Tibial nerve (tissue), 4 donors: Measurements from ENCODE around the gene LRRC26. TPM values are rescaled to one million over a fixed set of nuclear protein-coding genes. Genes with fewer than 3 reads are reported as not detected.
A peak's percentile ranks its signal among the peaks of the same experiment; 100 is the strongest.

ENCODE experiments used
- DNase-seq, 2 donors: peaks; one replicate each; pipeline ENCODE4 v3.0.0-alpha.2; 2019; ENCODE audit warnings: low spot score in 2 of 2
- H3K27ac ChIP-seq, 4 donors: fragments of 200-600 bp; sonication (generic) in 3 of 4; one replicate each; pipeline ENCODE4 v1.5.1; 2017 to 2019; ENCODE audit warnings: mild to moderate bottlenecking in 1 of 4
- H3K27me3 ChIP-seq, 2 donors: fragments of 200-600 bp; sonication (generic) in 1 of 2; one replicate each; pipeline versions ENCODE4 v1.5.1 to v1.6.0; 2017 to 2019
- H3K36me3 ChIP-seq, 3 donors: fragments of 200-600 bp; sonication (generic); one replicate each; pipeline ENCODE4 v1.5.1; 2018 to 2019
- H3K4me1 ChIP-seq, 4 donors: fragments of 200-600 bp; sonication (generic) in 3 of 4; one replicate each; pipeline ENCODE4 v1.5.1; 2017 to 2019
- H3K4me3 ChIP-seq, 4 donors: fragments of 200-600 bp; sonication (generic) in 3 of 4; one replicate each; pipeline ENCODE4 v1.5.1; 2017 to 2019; ENCODE audit warnings: mild to moderate bottlenecking in 1 of 4, moderate library complexity in 1 of 4
- H3K9me3 ChIP-seq, 4 donors: fragments of 200-600 bp; sonication (generic) in 3 of 4; one replicate each; pipeline ENCODE4 v1.5.1; 2017 to 2019
- EP300 ChIP-seq, 2 donors: sonication (generic); formaldehyde crosslinking; IDR thresholded peaks; one replicate each; pipeline ENCODE4 v1.6.1; 2017; ENCODE audit warnings: antibody characterized with exemption in 2 of 2, mild to moderate bottlenecking in 1 of 2
- POLR2A ChIP-seq, 2 donors: fragments of 450-650 bp; IDR thresholded peaks; one replicate each; pipeline ENCODE4 v1.6.1; 2017; ENCODE audit warnings: antibody characterized with exemption in 2 of 2, mild to moderate bottlenecking in 2 of 2, moderate library complexity in 2 of 2
- WGBS, 2 donors: methylation state at CpG; one replicate each; pipeline ENCODE4 v1.1.5; 2018; 5-methylcytosine and 5-hydroxymethylcytosine counted together
- total RNA-seq, 4 donors: library from RNA; depleted of rRNA; stranded (reverse); fragments of >200 nt; gene quantifications; one replicate each; pipeline ENCODE4 v1.1.0, GENCODE V29; 2016
- TF ChIP-seq, protein P1 (sequence below), 5 experiments: fragments of 200-600 bp in 3 of 5; fragments of 450-650 bp in 2 of 5; sonication (generic) in 3 of 5; IDR thresholded peaks; one replicate each; pipeline ENCODE4 v1.5.1; 2016 to 2019; ENCODE audit warnings: antibody characterized with exemption in 5 of 5, mild to moderate bottlenecking in 3 of 5, moderate library complexity in 2 of 5

The LRRC26 gene
- total RNA-seq, 4 donors from 2014 or later: not detected

DNA sequence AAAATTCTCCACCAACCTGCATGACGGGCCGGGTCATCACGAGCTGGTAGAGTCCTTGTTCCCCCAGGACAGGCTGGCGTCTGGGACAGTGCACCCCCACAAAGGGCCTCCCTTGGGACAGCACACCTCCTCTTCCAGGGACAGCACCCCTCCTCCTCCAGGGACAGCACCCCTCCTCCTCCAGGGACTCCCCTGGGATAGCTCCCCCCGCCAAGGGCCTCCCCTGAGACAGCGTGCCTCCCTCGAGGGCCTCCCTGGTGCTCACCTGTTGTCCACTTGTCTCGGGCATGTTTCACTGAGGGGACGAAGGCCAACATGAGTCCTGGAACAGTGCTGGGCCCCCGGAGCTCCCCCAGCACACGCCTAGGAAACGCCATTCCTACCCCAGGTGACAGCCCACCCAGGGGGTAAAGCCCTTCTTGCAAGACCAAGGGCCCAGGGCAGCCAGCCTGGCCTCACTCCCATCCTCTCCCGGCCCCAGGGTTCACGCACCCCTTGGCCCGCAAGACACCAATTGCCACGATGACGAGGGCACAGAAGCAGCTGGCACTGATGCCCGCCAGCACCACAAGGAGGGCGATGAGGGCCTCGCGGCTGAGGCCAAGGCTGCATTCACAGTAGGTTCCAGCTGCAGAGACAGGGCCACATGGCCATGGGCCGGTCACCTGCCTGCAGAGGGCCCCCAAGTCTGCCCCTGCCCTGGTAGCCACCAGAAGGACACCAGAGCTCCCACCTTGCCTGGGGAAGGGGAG is 1.5 kb upstream of the LRRC26 start:
- Histone ChIP-seq H3K4me3 (no peak overlapping the region), H3K4me1 (peaks cover 0 to 41% (median 16%) of the 10 kb centered on the region in 4 donors), H3K9me3 (no peaks in the 10 kb centered on the region), H3K27ac (no peak overlapping the region), H3K36me3 (no peaks in the 10 kb centered on the region), H3K27me3 (peaks cover 7 to 43% of the 10 kb centered on the region in 2 donors)
- 81 to 82% methylated on average over 14 to 20 of the region's 22 CpGs for WGBS, 2 donors
- TF ChIP-seq, protein P1, sequence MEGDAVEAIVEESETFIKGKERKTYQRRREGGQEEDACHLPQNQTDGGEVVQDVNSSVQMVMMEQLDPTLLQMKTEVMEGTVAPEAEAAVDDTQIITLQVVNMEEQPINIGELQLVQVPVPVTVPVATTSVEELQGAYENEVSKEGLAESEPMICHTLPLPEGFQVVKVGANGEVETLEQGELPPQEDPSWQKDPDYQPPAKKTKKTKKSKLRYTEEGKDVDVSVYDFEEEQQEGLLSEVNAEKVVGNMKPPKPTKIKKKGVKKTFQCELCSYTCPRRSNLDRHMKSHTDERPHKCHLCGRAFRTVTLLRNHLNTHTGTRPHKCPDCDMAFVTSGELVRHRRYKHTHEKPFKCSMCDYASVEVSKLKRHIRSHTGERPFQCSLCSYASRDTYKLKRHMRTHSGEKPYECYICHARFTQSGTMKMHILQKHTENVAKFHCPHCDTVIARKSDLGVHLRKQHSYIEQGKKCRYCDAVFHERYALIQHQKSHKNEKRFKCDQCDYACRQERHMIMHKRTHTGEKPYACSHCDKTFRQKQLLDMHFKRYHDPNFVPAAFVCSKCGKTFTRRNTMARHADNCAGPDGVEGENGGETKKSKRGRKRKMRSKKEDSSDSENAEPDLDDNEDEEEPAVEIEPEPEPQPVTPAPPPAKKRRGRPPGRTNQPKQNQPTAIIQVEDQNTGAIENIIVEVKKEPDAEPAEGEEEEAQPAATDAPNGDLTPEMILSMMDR (IDR thresholded peaks at IDR 0.05): no peak
- TF ChIP-seq EP300 (IDR thresholded peaks at IDR 0.05): no peak
- DNase-seq: no peak

DNA sequence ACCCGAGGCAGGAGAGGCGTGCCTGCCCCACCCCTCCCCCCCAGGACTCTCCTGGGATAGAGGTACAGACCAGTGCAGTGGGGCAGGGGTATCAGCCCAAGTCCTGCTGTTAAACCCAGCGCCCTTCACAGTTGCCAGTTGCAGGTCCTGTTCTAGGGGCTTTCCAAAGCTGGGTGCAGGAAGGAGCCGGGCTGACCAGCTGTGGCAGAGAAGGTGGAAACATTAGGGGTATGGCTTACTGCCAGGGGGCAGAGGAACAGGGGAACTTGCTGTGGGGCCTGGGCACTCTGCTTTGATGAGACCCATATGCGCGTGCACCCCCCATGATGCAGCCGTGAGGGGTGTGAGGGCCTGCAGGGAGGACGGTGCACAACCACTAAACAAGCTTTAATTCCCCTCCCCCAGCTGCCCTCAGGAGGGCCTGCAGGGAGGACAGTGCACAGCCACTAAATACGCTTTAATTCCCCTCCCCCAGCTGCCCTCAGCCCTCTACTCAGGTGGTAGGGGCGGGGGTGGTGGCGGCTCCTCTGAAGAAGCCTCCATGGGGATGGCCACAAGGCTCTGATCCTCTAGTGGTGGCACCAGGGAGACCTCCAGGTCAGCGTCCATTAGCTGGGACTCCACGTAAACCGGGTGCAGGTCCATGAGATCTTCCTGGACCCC is 766 bp upstream of the LRRC26 start:
- peaks cover 9 to 51% of the 10 kb centered on the region in 2 donors for H3K27me3 ChIP-seq

DNA sequence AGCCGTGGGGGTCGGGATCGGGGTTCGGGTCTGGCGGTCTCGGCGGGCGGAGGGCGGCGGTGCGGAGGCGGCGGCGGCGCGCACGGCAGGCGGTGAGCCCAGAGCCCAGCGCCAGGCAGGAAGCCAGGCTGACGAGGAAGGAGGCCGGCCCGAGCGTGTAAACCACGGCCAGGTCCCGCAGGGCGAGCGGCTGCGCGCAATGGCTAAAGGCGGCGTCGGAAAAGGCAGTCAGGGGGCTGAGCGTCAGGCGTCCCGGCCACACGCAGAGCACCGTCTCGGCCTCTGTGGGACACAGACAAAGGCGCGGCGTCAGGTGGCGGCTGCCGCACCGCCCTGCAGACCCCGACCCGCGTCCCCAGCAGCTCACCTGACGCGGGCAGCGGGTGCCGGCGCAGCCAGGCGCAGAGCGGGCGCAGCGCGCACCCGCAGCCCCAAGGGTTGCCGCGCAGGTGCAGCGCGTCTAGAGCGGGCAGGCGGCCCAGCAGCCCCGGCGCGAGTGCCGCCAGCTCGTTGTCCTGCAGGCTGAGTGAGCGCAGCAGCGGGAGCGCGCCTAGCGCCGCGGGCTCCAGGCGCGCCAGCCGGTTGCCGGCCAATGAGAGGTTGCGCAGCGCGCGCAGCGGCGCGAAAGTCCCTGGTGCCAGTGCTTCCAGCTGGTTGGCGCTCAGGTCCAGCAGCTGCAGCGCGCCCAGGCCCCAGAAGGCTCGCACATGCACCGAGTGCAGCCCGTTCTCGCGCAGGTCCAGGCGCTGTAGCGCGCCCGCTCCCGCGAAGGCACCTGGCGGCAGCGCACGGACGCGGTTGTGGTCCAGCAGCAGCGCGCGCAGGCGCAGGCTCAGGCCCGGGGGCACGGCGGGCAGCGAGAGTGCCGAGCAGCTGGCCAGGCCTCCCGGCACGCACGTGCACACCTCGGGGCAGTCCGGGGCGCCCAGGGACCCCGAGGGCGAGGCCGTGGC is 671 bp downstream of the LRRC26 start:
- H3K4me1 ChIP-seq: peaks cover 0 to 33% (median 16%) of the 10 kb centered on the region in 4 donors
- 0 to 1% methylated on average over 10 to 84 of the region's 124 CpGs for WGBS, 2 donors
- no peak overlapping the region for H3K27ac ChIP-seq
- DNase-seq: no peak
- H3K4me3 ChIP-seq: peak overlapping the region in 3 of 4 donors; percentile 13 to 41 (median 22)
- peaks cover 9 to 65% of the 10 kb centered on the region in 2 donors for H3K27me3 ChIP-seq
- H3K36me3 ChIP-seq: no peaks in the 10 kb centered on the region
- TF ChIP-seq, protein P1 (IDR thresholded peaks at IDR 0.05): no peak
- TF ChIP-seq EP300 (IDR thresholded peaks at IDR 0.05) (no peak), POLR2A (IDR thresholded peaks at IDR 0.05) (no peak)
- H3K9me3 ChIP-seq: no peaks in the 10 kb centered on the region

More for the DNA sequence above, 766 bp upstream of the LRRC26 start:
- DNase-seq: no peak
- Histone ChIP-seq H3K4me3 (no peak overlapping the region), H3K4me1 (peaks cover 0 to 41% (median 16%) of the 10 kb centered on the region in 4 donors), H3K36me3 (no peaks in the 10 kb centered on the region), H3K9me3 (no peaks in the 10 kb centered on the region), H3K27ac (no peak overlapping the region)
- TF ChIP-seq, protein P1 (IDR thresholded peaks at IDR 0.05): no peak
- TF ChIP-seq EP300 (IDR thresholded peaks at IDR 0.05): no peak
- TF ChIP-seq POLR2A (IDR thresholded peaks at IDR 0.05): no peak
- WGBS, 2 donors: 42 to 46% methylated on average over 8 to 14 of the region's 14 CpGs

DNA sequence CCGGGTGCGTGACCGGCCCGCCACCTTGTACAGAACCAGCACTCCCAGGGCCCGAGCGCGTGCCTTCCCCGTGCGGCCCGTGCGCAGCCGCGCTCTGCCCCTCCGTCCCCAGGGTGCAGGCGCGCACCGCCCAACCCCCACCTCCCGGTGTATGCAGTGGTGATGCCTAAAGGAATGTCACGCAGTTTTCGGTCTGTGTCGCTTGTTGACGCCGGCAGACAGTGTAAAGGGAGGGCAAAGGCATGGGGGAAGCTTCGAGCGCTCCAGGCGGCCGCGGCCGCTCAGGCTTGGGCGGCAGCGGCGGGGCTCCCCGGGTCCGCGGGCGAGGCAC is 1.3 kb downstream of the LRRC26 start:
- WGBS, 2 donors: 0% methylated on average over 8 to 35 of the region's 36 CpGs
- Histone ChIP-seq H3K27me3 (peaks cover 9 to 71% of the 10 kb centered on the region in 2 donors), H3K4me1 (peaks cover 0 to 36% (median 16%) of the 10 kb centered on the region in 4 donors)

More for the DNA sequence above, 1.3 kb downstream of the LRRC26 start:
- TF ChIP-seq POLR2A (IDR thresholded peaks at IDR 0.05) (no peak), EP300 (IDR thresholded peaks at IDR 0.05) (no peak)
- TF ChIP-seq, protein P1 (IDR thresholded peaks at IDR 0.05): no peak
- peak overlapping the region in 3 of 4 donors; percentile 13 to 41 (median 22) for H3K4me3 ChIP-seq
- no peak for DNase-seq
- H3K9me3 ChIP-seq: no peaks in the 10 kb centered on the region
- no peaks in the 10 kb centered on the region for H3K36me3 ChIP-seq
- H3K27ac ChIP-seq: no peak overlapping the region
